H1 (cell line): ENCODE measurements around the gene TMEM223. TPM values are rescaled to one million over a fixed set of nuclear protein-coding genes. Genes with fewer than 3 reads are reported as not detected.

Experiments used
- CTCF ChIA-PET: fragments of 300-600 bp; sonication (Branson Sonifier 250); formaldehyde crosslinking; loops from one replicate; lab custom pipeline; 2021; ENCODE audit not compliant: partially characterized antibody; lab: Charles Lee
- POLR2A ChIA-PET: fragments of 300-600 bp; sonication (Branson Sonifier 250); formaldehyde crosslinking; loops from one replicate; lab custom pipeline; 2021; ENCODE audit warnings: inconsistent platforms; ENCODE audit not compliant: partially characterized antibody; lab: Charles Lee
- DNase-seq, 2 experiments: peaks; one replicate each; pipeline versions ENCODE4 v3.0.0 to v3.0.0-alpha.2; 2010 to 2022; ENCODE audit warnings: low spot score in 2 of 2, low read depth in 1 of 2, mixed read lengths in 1 of 2
- FAIRE-seq: peaks from 2 replicates; lab custom pipeline; 2011; peaks lifted over from hg19 to GRCh38; lab: Jason Lieb, UNC
- H2AFZ ChIP-seq: 2 replicates; pipeline ENCODE4 v1.8.1; 2012; ENCODE audit warnings: low read length, inconsistent platforms
- H2AK5ac ChIP-seq: 2 replicates; pipeline ENCODE4 v1.6.1; 2013; ENCODE audit warnings: low read depth, low read length
- H2BK120ac ChIP-seq: replicated peaks from 2 replicates; pipeline ENCODE3; 2013; ENCODE audit warnings: low read depth, low read length, inconsistent platforms
- H2BK12ac ChIP-seq: 2 replicates; pipeline ENCODE4 v1.6.1; 2013; ENCODE audit warnings: low read depth, low read length
- H2BK15ac ChIP-seq: 2 replicates; pipeline ENCODE4 v1.6.1; 2013; ENCODE audit warnings: low read length
- H2BK20ac ChIP-seq: 2 replicates; pipeline ENCODE4 v1.6.1; 2013; ENCODE audit warnings: low read length
- H2BK5ac ChIP-seq: 2 replicates; pipeline ENCODE4 v1.6.1; 2013; ENCODE audit warnings: low read depth, low read length
- H3K14ac ChIP-seq: 2 replicates; pipeline ENCODE4 v1.6.1; 2013; ENCODE audit warnings: inconsistent platforms; ENCODE audit not compliant: insufficient read length
- H3K18ac ChIP-seq: 2 replicates; pipeline ENCODE4 v1.6.1; 2013; ENCODE audit warnings: low read length; ENCODE audit errors: extremely low read depth
- H3K23ac ChIP-seq: 2 replicates; pipeline ENCODE4 v1.6.1; 2013; ENCODE audit warnings: inconsistent platforms; ENCODE audit not compliant: insufficient read length
- H3K23me2 ChIP-seq: 2 replicates; pipeline ENCODE4 v1.6.1; 2013; ENCODE audit warnings: low read depth, low read length
- H3K27ac ChIP-seq: 2 replicates; pipeline ENCODE4 v1.6.1; 2011; ENCODE audit warnings: low read depth, low read length, inconsistent platforms
- H3K27me3 ChIP-seq, 4 experiments: replicated peaks in 1 of 4; 1 replicate in 1 of 4; 2 replicates in 3 of 4; pipeline versions ENCODE4 v1.6.1 to v1.8.1; 2011 to 2013; ENCODE audit warnings: low read length in 3 of 4, mild to moderate bottlenecking in 3 of 4, inconsistent platforms in 2 of 4, mixed read lengths in 2 of 4, moderate library complexity in 1 of 4; ENCODE audit not compliant: control insufficient read depth in 3 of 4, insufficient read depth in 3 of 4; ENCODE audit errors: extremely low read depth in 1 of 4
- H3K36me3 ChIP-seq, 4 experiments: 2 replicates each; pipeline versions ENCODE4 v1.6.1 to v1.8.1; 2011 to 2013; ENCODE audit warnings: mild to moderate bottlenecking in 4 of 4, low read length in 3 of 4, moderate library complexity in 2 of 4, control low read depth in 1 of 4, inconsistent platforms in 1 of 4; ENCODE audit not compliant: insufficient read depth in 4 of 4, control insufficient read depth in 2 of 4
- H3K4ac ChIP-seq: replicated peaks from 2 replicates; pipeline ENCODE3; 2013; ENCODE audit warnings: low read length, low read depth, mixed read lengths, inconsistent platforms; ENCODE audit not compliant: insufficient read length
- H3K4me1 ChIP-seq, 4 experiments: replicated peaks in 1 of 4; 1 replicate in 1 of 4; 2 replicates in 3 of 4; pipeline versions ENCODE4 v1.6.1 to v1.8.1; 2011 to 2013; ENCODE audit warnings: low read length in 3 of 4, inconsistent platforms in 2 of 4, mixed read lengths in 1 of 4; ENCODE audit not compliant: insufficient read depth in 4 of 4, control insufficient read depth in 3 of 4
- H3K4me2 ChIP-seq, 2 experiments: 2 replicates each; pipeline versions ENCODE4 v1.6.1 to v1.8.1; 2011 to 2013; ENCODE audit warnings: low read depth in 2 of 2, low read length in 2 of 2, control low read depth in 1 of 2, inconsistent platforms in 1 of 2, mild to moderate bottlenecking in 1 of 2; ENCODE audit not compliant: insufficient read depth in 1 of 2
- H3K4me3 ChIP-seq, 4 experiments: fragments of 200-600, 300-600 bp in 1 of 4; sonication (generic), shearing (Covaris generic), sonication (Bioruptor Twin) in 1 of 4; 2 replicates each; pipeline versions ENCODE4 v1.5.1 to v1.8.1; 2011 to 2016; ENCODE audit warnings: low read length in 4 of 4, low read depth in 3 of 4, control low read depth in 2 of 4, inconsistent platforms in 2 of 4, mild to moderate bottlenecking in 2 of 4, mixed read lengths in 1 of 4, moderate library complexity in 1 of 4; ENCODE audit not compliant: insufficient read depth in 2 of 4; ENCODE audit errors: extremely low read depth in 1 of 4
- H3K56ac ChIP-seq: replicated peaks from 2 replicates; pipeline ENCODE3; 2013; ENCODE audit warnings: low read depth, mild to moderate bottlenecking, mixed read lengths, low read length, inconsistent platforms; ENCODE audit not compliant: insufficient read length
- H3K79me1 ChIP-seq: 2 replicates; pipeline ENCODE4 v1.6.1; 2013; ENCODE audit warnings: low read depth, low read length, control low read depth
- H3K79me2 ChIP-seq, 2 experiments: 2 replicates each; pipeline versions ENCODE4 v1.6.1 to v1.8.1; 2012 to 2013; ENCODE audit warnings: low read length in 2 of 2, mild to moderate bottlenecking in 2 of 2, inconsistent platforms in 1 of 2; ENCODE audit not compliant: insufficient read depth in 2 of 2, control insufficient read depth in 1 of 2
- H3K9ac ChIP-seq, 4 experiments: replicated peaks in 1 of 4; 1 replicate in 1 of 4; 2 replicates in 3 of 4; pipeline versions ENCODE4 v1.6.1 to v1.8.1; 2011 to 2013; ENCODE audit warnings: low read depth in 3 of 4, low read length in 3 of 4, control low read depth in 2 of 4, mild to moderate bottlenecking in 2 of 4, moderate library complexity in 2 of 4, inconsistent platforms in 1 of 4; ENCODE audit errors: extremely low read depth in 1 of 4
- H3K9me3 ChIP-seq, 2 experiments: 2 replicates each; pipeline versions ENCODE4 v1.6.1 to v1.8.1; 2012 to 2013; ENCODE audit warnings: mild to moderate bottlenecking in 2 of 2, moderate library complexity in 2 of 2, control low read depth in 1 of 2, inconsistent platforms in 1 of 2, low read depth in 1 of 2, low read length in 1 of 2, mixed read lengths in 1 of 2; ENCODE audit not compliant: insufficient read depth in 2 of 2
- H4K20me1 ChIP-seq, 2 experiments: replicated peaks in 1 of 2; 2 replicates each; pipeline versions ENCODE3 to v1.8.1; 2011 to 2013; ENCODE audit warnings: inconsistent platforms in 2 of 2, low read length in 2 of 2, mild to moderate bottlenecking in 1 of 2; ENCODE audit not compliant: insufficient read depth in 2 of 2, control insufficient read depth in 1 of 2
- H4K5ac ChIP-seq: 2 replicates; pipeline ENCODE4 v1.6.1; 2013; ENCODE audit warnings: low read length, low read depth, mixed read lengths, inconsistent platforms; ENCODE audit not compliant: insufficient read length
- H4K8ac ChIP-seq: 2 replicates; pipeline ENCODE4 v1.8.0; 2013; ENCODE audit warnings: mild to moderate bottlenecking, moderate library complexity, low read length, inconsistent platforms; ENCODE audit not compliant: insufficient read depth; ENCODE audit errors: extremely low read depth
- H4K91ac ChIP-seq: replicated peaks from 2 replicates; pipeline ENCODE3; 2013; ENCODE audit warnings: low read length, mixed read lengths, inconsistent platforms; ENCODE audit not compliant: insufficient read length
- KDM1A ChIP-seq: fragments of 200-600, 300-600 bp; sonication (generic); IDR thresholded peaks from 2 replicates; pipeline ENCODE4 v1.7.1; 2016; ENCODE audit warnings: mild to moderate bottlenecking, low read length, borderline replicate concordance
- POLR2A ChIP-seq, 2 experiments: IDR thresholded peaks; 1 replicate in 1 of 2; 2 replicates in 1 of 2; pipeline ENCODE4 v1.6.1; 2011; ENCODE audit warnings: low read depth in 2 of 2, low read length in 2 of 2, mild to moderate bottlenecking in 2 of 2; ENCODE audit errors: control extremely low read depth in 1 of 2
- WGBS, 2 experiments: shearing (Covaris generic) in 1 of 2; methylation state at CpG; one replicate each; pipeline versions ENCODE4 v1.1.6 to v1.1.7; 2013 to 2015; ENCODE audit warnings: low lambda C conversion rate in 2 of 2, mixed read lengths in 2 of 2, inconsistent platforms in 1 of 2, low coverage in 1 of 2, missing lambda C conversion rate in 1 of 2; ENCODE audit not compliant: insufficient replicate concordance in 2 of 2, insufficient coverage in 1 of 2, insufficient read length in 1 of 2; ENCODE audit errors: extremely low coverage in 1 of 2, missing lambda C conversion rate in 1 of 2; 5-methylcytosine and 5-hydroxymethylcytosine counted together
- polyA plus RNA-seq, 7 experiments: library from polyadenylated mRNA; depleted of rRNA in 3 of 7; stranded (reverse) in 5 of 7; unstranded in 2 of 7; fragments of >200 nt in 5 of 7; fragments of 200-250 nt in 2 of 7; gene quantifications; 1 replicate in 5 of 7; 2 replicates in 1 of 7; 4 replicates in 1 of 7; pipeline versions ENCODE4 v1.2.1 to v1.2.3, GENCODE V29; 2011 to 2013; ENCODE audit warnings: missing spikeins in 2 of 7, mixed read lengths in 2 of 7
- total RNA-seq: library from RNA; stranded (reverse); fragmentation: NEBNext Ultra II Directional; extraction: Animal tissue kit (Norgen Biotek cat#: 25700); gene quantifications from 2 replicates; pipeline ENCODE4 v1.2.1, GENCODE V29; 2021

The TMEM223 gene
- total and polyA plus RNA-seq, 2 of the 8 experiments (the other 6 are each of a cell fraction or from before 2014, with no cell fraction given) = 22.9 to 64.1 TPM

GRCh38 chr11:62835336-62835735 lies 43.5 kb upstream of the TMEM223 start:
- Histone ChIP-seq H3K9me3 (no peaks in the 10 kb centered on the region), H3K4me3 (no peak overlapping the region), H4K8ac (no peak overlapping the region), H3K27me3 (no peaks in the 10 kb centered on the region)
- no peak for FAIRE-seq
- TF ChIP-seq KDM1A (no peak), POLR2A (IDR thresholded peaks at IDR 0.05; ENCODE audit: control extremely low read depth in 1 of 2, low read depth in 2 of 2, low read length in 2 of 2) (peak in 1 of 2 experiments; percentile 45; a peak in 1 of 3 replicates)
- TF ChIP-seq, all 59 proteins: peak for 1
- 93% methylated on average over 8 of the region's 8 CpGs; no CpG with 5 or more reads in 1 of the 2 experiments for WGBS, 2 experiments
- Histone ChIP-seq H3K23ac (no peak overlapping the region), H3K9ac (no peak overlapping the region), H3K4ac (no peak overlapping the region), H3K23me2 (peaks cover 16% of the 10 kb centered on the region), H3K36me3 (peaks cover 21 to 37% (median 30%) of the 10 kb centered on the region in 4 experiments), H2BK12ac (no peak overlapping the region), H2BK5ac (no peak overlapping the region), H2BK20ac (no peak overlapping the region), H2BK120ac (no peak overlapping the region), H3K14ac (no peak overlapping the region), H2AFZ (no peak overlapping the region), H3K27ac (no peak overlapping the region), H2BK15ac (no peak overlapping the region), H2AK5ac (no peak overlapping the region), H3K18ac (no peak overlapping the region), H3K56ac (no peak overlapping the region), H3K4me2 (no peak overlapping the region), H3K4me1 (peaks cover 0 to 14% (median 2%) of the 10 kb centered on the region in 4 experiments; a peak in 2 of 7 replicates), H4K91ac (no peak overlapping the region), H4K20me1 (peaks cover 3 to 13% of the 10 kb centered on the region in 2 experiments), H3K79me1 (peaks cover 7% of the 10 kb centered on the region; the same call in 1 of the 2 replicates), H3K79me2 (peaks cover 3 to 31% of the 10 kb centered on the region in 2 experiments; a peak in 3 of 4 replicates), H4K5ac (no peak overlapping the region)
- CTCF ChIA-PET = interaction anchor here (1.3 to 3.2 kb wide), 3 partner anchors 28 to 49 kb away, joined by 3 to 12 read pairs (median 6); no protein-coding TSS in a partner anchor
- DNase-seq = no peak
- POLR2A ChIA-PET = interaction anchor here (1.0 to 13.8 kb wide), 13 partner anchors 11 to 100 kb away, joined by 3 to 398 read pairs (median 5); partner anchors contain the start of genes NXF1, SLC3A2 and ZBTB3
